ENCODE data around the gene KRTAP10-6.
"Not testable (repeated sequence)": the region's sequence is repeated elsewhere in the genome, so short reads cannot be mapped to it uniquely, and the experiment has no call there.

The KRTAP10-6 gene

DNA sequence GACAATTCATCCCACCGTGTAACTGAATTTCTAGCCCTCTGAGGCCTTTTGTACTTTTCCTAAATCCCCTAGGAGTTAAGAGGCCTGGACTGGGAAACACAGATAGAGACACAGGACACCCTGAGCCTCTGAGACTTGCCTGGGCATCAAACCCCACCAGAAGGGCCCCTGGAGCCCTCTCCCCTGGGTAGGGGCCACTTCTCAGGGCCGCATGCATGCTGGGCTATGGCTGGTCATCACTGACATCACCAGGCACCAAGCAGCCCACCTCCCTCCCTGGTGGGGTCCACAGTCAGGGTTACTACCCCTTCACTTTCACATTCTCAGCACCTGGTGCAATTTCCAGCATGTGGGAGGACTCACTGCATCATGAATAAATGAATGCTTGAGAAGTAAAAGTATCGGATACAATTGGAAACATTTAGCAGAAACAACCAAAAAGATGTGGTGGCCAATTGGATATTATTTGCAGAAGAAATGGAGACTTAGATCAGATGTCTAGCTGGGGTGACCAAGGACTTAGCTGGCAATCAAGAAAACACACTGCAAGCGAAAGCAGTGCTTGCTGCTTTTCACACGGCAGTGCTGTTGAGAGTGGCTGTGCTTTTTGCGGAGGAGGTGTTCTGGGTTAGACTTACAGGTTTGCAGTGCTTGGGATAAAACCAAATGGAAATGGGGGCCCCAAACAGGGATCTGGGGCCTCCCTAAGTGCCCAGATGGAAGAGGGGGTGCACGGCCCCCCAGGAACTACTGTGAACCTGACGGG, 7.1 kb upstream of the KRTAP10-6 start:
- DNase-seq (ENCODE audit: low read depth in 2 of 2) = no peak

DNA sequence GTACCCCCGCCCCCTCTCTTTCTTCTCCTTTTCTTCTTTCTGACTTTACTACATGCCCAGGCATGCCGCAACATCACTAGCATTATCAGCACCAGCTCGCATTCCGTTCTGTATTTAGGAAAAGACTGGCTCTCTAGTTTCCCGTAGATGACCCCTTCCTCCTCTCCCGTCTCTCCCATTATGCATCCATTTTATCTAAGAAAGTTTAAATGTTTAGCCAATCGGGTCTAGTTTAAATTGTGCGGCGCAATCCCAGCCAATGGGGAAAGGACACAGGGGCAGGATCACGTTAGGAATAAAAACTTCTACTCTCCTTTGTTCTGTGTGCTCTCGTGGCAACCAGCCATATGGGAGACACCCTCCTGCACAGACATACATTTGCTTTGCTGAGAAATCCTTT, 5.8 kb upstream of the KRTAP10-6 start:
- no peak for DNase-seq (ENCODE audit: low read depth in 2 of 2)

DNA sequence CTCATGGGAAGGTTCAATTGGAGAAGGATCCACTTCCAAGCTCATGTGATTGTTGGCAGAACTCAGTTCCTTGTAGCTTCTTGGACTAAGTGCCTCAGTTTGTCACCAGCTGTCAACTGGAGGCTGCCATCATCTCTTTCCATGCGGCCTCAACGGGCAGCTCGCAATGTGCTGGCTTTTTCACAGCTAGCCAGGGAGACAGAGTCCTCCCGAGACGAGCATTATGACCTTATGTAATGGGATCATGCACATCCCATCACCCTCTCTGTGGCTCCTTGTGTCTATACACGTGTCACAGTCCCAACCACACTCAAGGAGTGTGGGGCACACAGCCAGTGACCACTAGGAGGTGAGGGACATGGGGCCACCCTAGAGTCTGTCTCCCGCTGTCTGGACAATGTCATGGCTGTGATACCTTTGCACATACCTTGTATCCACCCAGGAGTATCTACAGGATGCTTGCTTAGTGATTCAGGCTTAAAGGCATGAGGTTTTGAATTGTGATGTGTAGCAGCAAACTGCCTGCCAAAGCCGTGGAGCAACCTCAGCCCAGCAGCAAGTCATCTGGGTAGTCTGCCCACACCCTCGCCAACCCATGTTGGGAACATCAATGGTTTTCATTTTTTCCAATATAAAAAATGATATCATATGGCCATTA, 3.9 kb upstream of the KRTAP10-6 start:
- DNase-seq (ENCODE audit: low read depth in 2 of 2) = no peak

DNA sequence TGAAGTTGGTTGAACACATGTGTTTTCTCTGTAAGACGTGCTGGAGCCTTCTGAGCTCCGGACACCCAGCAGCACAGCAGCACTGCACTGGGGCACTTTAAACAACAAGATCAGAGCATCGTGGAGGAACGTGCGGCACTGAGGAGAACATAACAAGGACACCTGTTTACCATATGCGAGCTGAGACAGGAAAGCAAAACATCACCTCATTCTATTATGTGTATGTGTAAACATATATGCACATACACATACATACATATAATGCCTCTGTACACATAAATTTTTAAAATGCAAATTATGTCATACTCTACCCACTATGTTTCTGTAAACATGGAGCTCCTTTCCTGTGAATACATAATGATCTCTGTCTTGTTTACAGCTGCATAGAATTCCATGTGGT, 3.2 kb upstream of the KRTAP10-6 start:
- DNase-seq (ENCODE audit: low read depth in 2 of 2) = no peak

DNA sequence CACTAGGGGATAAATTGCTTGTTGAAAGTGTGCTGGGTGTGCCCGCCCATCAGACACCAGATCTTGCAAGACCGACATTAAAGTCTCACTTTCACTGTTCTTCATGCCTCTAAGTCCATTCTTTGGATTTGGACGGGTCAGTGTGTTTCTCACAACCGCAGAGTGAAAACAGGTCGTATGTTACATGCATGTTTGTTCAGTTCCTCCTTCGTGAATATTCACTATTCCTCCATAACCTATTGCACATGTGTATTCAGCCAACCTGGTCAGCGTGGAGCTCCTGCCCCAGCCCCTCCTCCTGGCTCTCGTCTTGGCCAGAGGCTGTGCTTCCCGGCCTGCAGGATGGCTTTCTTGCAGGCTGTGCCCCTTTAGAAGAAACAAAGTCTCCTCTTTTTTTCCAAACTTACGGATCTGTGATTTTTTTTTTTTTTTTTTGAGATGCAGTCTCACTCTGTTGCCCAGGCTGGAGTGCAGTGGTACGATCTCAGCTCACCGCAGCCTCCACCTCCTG, 2.2 kb upstream of the KRTAP10-6 start:
- no peak for DNase-seq (ENCODE audit: low read depth in 2 of 2)

- DNase-seq (ENCODE audit: low read depth in 2 of 2) = no peak
These were observed 1.5 kb upstream of the KRTAP10-6 start for GRCh38 chr21:44593598-44594405.

DNA sequence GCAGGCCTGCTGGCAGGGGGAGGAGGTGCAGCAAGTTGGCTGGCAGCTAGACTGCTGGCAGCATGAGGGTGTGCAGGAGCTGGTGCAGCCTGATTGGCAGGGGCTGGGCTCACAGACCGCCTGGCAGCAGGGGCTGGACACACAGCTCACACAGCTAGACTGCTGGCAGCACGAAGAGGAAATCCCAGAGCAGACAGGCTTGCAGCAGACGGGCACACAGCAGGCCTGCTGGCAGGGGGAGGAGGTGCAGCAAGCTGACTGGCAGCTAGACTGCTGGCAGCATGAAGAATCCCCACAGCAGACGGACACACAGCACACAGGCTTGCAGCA, 539 bp downstream of the KRTAP10-6 start:
- DNase-seq (ENCODE audit: low read depth in 2 of 2) = not testable (repeated sequence)

DNA sequence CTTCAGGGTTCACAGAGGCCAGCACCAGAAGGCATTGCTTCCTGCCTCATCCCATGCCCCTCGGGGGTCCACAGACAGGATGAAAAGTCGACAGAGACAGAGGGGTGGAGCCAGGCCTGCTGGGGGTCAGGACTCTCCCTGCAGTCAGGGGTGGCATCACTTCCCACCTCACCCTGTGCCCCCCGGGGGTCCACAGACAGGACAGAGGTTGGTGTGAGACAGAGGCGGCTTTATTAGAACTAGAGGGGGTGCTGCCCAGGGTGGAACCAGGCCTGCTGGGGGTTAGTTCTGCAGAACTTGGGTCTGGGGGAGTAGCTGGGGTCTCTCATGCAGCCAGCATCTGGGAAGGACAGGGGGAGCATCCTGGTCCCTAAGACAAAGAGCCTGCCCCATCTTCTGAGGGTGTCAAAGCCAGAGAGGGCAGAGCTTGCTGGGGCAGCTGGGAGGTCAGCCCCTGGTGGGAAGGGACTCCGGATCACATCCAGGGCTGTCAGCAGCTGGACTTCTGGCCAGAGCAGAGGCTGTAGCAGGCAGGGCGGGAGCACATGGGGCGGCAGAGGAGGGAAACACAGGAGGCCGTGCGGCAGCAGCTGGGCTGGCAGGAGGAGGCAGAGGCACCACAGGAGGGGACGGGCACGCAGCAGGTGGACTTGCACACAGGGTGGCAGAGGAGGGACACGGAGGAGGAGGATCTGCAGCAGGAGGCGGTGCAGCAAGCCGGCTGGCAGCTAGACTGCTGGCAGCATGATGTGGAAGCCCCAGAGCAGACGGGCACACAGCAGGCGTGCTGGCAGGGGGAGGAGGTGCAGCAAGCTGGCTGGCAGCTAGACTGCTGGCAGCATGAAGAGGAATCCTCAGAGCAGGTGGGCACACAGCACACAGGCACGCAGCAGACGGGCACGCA, 1.2 kb downstream of the KRTAP10-6 start:
- not testable (repeated sequence) for DNase-seq (ENCODE audit: low read depth in 2 of 2)

DNA sequence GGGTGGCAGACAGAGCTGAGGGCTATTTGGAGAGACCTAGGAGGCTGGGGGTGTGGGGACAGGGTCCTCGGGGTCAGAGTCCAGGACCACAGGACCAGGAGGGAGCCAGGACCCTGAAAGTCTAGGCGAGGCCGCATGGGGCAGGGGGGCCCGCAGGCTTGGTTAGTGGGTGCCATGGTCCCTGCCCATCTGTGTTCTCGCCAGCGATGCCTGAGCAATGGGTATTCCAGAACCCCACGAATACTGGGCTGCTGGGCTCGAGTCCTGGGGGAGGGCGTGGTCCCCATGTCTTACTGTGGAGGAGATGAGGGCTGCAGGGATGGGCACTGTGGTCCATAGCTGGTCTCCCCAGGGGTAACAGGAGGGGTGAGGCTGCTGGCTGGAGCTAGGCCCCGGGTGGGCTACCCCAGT, 2.0 kb downstream of the KRTAP10-6 start:
- DNase-seq (ENCODE audit: low read depth in 2 of 2) = no peak

DNA sequence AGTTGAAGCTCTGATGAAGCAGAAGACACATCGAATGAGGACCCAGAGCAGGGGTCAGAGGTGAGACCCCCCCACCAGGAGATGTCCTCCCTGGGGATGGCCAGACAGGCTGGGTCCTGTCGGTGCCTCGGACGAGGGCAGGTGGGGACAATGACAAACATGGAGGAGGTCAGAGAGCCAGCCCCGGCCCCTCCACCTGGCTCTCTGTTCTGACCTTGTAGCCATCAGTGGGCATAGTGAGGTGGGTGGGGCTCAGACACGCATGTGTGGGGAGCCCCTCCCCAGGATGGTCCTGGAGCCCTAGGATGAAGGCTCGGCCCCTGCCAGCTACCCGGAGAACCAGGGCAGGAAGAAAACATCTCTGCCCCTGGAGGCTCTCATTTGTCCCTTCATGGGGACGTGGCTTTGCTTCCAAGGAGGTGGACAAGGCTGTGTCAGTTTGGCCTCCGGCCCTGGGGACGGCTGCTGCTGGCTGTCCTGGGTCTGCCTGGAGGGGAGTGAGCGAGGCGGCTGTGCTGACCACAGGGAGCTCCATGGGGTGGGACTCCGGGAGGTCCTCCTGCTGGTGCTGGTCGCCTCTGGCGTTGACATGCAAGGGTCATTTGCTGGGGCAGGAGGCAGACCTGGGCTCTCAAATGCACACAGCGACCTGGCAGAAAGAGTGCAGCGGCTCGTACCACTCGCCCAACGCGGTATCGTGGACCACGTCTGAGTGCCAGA, 2.6 kb downstream of the KRTAP10-6 start:
- no peak for DNase-seq (ENCODE audit: low read depth in 2 of 2)

DNA sequence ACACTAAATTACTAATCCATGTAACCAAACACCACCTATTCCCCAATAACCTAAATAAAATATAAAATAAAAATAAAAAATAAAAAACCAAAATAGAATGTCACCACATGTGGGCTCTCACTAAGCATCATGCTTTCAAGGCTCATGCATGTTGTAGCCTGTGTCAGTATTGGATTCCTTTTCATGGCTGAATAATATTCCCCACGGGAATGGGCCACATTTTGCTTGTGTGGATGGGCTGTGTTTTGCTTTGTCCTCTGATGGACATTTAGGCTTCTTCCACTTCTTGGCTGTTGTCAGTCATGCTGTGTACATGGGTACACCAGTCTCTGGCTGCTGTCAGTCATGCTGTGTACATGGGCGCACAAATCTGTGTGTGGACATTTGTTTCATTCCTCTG, 3.2 kb downstream of the KRTAP10-6 start:
- no peak for DNase-seq (ENCODE audit: low read depth in 2 of 2)

GRCh38 chr21:44585892-44586291, 6.4 kb downstream of the KRTAP10-6 start:
- DNase-seq (ENCODE audit: low read depth in 2 of 2) = no peak

DNA sequence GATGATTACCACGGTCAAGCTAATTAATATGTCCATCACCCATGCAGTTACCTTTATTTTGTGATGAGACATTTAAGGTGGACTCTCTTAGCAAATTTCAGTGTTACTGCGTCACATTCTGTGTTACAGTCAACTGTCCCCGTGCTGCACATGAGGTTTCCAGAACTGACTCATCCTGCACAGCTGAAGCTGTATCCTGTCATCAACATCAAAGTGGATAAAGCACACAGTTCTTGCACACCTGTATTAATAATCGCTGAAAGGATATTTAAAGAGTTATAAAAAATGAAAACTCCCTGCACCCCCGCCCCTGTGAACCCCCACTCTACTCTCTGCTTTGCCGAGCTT, 8.5 kb downstream of the KRTAP10-6 start:
- no peak for DNase-seq (ENCODE audit: low read depth in 2 of 2)

DNA sequence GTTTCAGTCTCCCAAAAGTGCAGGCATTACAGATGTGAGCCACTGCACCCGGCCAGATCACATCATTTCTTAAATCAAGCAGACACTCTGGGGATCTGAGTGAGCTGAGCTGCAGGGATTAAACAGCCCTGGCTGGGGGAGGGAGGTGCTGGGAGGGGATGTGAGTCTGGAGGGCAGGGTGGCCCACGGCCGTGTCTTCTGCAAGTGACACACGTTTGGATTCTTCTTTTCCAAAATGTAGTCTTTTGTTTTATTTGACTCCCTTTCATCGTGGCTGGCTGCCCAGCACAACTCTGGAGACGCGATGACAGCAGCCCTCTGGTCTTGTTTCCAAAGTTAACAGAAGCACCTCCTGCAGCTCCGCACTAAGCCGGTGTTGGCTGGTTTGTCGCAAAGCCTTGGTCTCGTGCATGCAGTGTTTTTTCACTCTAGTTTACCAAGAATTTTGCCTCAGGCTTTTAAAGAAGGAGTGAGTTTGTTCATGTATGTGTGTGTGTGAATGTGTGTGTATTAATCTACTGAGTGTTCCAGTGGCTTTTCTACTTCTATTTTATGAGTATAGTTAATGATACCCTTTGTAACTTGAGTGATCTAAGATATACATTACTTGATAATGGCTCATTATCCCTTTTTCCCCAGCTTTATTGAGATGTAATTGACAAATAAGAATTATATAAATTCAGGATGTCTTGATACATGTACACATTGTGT, 9.1 kb downstream of the KRTAP10-6 start:
- DNase-seq (ENCODE audit: low read depth in 2 of 2) = no peak

GRCh38 chr21:44582055-44582454, 10.2 kb downstream of the KRTAP10-6 start:
- no peak for DNase-seq (ENCODE audit: low read depth in 2 of 2)

GRCh38 chr21:44581158-44581557, 11.1 kb downstream of the KRTAP10-6 start:
- no peak for DNase-seq (ENCODE audit: low read depth in 2 of 2)

DNA sequence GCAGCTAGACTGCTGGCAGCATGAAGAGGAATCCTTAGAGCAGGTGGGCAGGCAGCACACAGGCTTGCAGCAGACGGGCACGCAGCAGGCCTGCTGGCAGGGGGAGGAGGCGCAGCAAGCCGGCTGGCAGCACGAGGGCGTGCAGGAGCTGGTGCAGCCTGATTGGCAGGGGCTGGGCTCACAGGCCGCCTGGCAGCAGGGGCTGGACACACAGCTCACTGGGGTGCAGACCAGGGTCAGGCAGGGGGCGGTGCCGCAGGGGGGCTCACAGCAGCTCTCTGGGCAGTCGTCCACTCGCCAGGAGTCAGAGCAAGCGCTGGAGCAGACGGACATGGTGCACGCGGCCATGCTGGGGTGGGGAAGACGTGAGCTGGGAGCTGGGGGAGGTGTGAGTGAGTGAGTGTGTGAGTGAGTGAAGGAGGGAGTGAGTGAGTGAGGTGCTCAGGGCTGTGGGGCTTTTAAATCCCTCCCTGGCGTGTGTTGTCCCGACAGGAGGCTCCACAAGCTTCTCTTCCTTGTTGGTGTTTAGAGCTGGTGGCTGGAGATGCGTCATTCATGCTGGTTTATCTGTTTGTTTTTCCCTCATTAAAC, 12.0 kb downstream of the KRTAP10-6 start, which contains the start of gene KRTAP10-5:
Gene KRTAP10-5, minus strand, starts transcription at position 374 of the 591 bp plus-strand sequence. Its CDS starts 26 bp downstream, at position 348.
- DNase-seq (ENCODE audit: low read depth in 2 of 2) = not testable (repeated sequence)

DNA sequence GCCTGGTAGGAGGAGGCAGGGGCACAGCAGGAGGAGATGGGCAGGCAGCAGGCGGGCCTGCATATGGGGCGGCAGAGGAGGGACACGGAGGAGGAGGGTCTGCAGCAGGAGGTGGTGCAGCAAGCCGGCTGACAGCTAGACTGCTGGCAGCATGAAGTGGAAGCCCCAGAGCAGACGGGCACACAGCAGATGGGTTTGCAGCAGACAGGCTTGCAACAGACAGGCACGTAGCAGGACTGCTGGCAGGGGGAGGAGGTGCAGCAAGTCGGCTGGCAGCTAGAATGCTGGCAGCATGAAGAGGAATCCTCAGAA, 12.5 kb downstream of the KRTAP10-6 start:
- DNase-seq (ENCODE audit: low read depth in 2 of 2) = no peak

DNA sequence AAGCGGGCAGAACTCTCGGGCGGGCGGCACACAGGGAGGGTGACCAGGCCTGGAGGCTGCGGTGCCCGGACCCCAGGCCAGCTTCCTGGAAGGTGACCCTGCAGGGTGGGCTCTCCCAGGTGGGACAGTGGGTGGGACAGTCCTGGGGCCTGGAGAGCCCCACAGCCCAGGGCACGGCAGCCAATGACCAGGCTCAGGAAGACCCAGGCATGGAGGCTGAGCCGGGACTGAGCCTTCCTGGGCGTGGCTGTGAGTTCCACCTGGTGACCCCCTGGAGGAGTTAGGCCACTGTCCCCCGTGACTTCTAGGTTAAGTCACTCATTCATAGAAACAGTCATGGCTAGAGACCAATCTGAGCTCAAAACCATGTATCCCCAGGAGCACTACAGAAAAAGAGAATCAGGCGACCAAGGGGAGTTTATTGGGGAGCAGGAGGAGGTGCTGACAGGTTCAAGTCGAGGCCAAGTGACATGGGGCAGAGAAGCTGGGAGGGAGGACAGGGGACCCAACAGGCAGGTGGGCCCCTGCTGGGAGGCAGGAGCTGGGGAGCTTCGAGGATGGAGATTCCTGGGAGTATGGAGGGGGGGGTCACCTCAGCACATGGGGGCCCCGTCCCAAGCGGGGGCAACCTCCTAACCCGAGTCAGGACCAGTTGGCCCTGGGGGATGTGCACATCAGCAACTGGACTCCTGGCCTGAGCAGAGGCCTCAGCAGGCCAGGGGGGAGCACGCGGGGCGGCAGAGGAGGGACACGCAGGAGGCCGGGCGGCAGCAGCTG, 13.1 kb downstream of the KRTAP10-6 start:
- DNase-seq (ENCODE audit: low read depth in 2 of 2) = no peak
